GM21619 (cell line): Measurements from ENCODE around the gene RASGEF1C.
"Not testable (repeated sequence)": the region's sequence is repeated elsewhere in the genome, so short reads cannot be mapped to it uniquely, and the experiment has no call there.

Experiments used
- ATAC-seq: cut with Tn5 transposase; IDR thresholded peaks from one replicate; pipeline ENCODE4 v1.9.1; 2021; ENCODE audit not compliant: unreplicated experiment

RASGEF1C gene

DNA sequence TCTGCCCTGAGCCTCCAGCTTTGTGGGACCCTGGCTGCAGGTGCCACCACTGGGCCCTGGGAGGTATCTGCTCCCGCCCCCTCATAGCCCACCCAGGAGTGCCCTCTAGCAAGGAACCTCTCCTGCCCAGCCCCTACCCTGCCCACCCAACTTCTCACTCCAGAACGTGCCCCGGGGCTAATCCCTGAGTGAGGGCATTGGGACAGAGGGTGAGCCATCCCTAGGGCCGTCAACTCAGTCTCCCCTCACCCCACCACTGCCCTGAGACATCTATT is 2.7 kb upstream of the RASGEF1C start:
- ATAC-seq, result no peak

DNA sequence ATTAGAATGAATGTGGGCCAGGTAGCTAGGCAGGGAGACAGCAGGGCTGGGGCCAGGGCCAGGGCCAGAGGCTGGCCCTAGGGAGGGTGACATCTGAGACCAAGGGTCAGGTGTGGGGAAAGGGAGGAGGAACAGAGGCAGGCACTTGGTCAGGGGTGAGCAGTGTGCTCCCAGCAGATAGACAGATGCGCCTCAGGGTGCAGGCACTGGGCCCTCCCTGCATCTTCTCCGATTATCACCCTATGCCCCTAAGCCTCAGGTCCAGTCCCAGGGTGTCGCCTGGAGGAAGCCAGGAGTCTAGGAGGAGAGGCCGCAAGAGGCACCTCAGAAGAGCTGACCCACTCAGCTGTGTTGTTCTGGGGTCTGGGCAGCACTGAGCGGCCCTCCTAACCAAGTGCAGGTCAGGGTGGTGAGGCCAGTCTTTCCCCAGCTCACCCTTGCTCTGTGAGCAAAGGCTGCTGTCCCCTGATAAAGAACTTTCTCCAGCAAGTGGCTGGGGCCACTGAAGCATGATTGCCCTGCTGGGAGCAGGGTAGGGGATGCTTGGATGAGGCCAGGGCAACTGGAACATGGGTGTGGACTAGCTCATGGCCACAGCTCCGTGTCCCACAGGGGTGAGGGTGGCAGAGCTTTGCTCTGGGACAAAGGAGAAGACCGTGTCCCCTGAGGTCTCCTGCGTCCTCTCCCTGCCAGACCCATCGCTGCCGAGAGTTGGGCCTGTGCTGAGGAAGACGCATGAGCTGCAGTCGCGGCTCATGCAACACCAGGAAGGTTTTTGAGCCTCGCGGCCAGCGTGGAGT is 2.1 kb upstream of the RASGEF1C start:
- no peak for ATAC-seq

DNA sequence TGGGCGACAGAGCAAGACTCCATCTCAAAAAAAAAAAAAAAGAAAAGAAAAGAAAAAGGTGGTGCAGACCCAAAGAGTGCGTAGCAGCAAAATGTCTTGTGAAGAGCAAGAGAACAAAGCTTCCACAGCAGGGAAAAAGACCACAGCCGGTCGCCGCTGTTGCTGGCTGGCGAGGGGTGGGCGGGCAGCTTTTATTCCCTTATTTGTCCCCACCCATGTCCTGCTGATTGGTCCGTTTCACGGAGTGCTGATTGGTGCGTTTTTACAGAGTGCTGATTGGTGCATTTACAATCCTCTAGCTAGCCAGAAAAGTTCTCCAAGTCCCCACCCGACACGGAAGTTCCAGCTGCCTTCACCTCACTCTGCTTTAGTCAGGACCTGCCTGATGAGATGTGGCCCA is 1.1 kb upstream of the RASGEF1C start:
- not testable (repeated sequence) for ATAC-seq

DNA sequence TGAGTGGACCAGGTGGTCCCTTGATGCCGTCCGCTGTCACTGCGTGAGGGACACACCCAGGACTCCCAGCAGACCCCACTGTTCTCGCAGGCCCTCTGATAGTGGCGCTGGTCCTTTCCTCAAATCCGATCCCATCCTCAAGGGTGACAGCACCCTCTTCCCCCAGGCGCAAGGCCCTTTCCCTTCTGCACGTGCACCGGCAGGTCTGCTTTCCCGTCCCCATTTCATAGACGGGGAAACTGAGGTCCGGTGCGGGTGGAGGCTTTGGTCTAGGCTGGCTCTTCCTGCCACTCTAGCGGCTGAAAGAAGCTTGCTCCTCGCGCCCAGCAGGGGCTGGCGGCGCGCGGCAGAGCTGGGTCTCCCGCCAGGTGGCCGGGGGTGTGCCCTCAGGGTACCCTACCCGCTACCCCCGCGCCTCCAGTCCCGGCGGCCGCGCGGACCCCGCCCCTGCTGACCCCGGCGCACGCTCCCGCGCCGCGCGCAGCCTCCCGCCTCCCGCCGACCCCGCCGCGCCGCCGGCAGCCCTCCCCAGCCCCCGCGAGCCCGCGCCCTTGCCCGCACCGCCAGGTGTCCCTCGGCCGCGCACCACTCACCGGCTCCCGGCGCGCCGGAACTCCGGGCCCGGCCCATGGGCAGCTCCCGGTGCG is 453 bp downstream of the RASGEF1C start:
- peak; percentile 28 for ATAC-seq

DNA sequence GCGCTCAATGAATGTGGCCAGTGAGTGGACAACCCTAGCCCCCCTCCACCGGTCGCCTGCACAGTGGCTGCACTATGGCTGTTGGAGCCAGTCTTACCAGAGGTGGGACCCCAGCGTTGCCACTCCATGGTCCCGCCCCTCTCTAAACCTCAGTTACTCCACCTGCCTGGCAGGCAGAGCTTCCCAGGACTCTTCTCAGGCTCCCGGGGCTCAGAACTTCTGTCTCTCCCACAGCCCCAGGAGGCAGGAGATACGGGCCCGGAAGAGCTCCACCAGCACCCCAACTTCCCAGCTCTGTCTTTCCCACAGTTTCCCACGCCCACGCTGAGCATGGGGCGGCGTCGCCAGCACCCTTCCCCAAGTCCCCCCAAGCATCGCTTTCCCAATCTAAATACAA is 975 bp downstream of the RASGEF1C start:
- no peak for ATAC-seq

DNA sequence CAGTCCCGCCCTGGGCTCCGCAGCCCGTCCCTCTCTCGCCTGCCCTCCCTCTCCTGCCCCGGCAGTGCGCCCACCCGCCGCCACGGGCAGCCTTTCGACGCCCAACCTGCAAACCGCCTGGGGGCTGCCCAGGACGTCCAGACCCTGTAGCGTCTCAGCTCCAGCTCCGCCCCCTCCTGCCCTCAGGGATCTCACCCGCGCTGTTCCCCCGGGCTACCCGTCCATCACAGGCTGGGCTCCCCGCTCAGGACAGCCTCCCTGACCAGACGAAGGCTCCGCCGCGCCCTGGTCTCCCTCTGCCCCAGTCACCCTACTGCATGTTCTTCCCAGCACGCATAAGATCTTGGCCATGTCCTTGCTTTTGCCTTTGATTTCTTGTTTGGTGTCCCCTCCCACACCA is 1.4 kb downstream of the RASGEF1C start:
- no peak for ATAC-seq

DNA sequence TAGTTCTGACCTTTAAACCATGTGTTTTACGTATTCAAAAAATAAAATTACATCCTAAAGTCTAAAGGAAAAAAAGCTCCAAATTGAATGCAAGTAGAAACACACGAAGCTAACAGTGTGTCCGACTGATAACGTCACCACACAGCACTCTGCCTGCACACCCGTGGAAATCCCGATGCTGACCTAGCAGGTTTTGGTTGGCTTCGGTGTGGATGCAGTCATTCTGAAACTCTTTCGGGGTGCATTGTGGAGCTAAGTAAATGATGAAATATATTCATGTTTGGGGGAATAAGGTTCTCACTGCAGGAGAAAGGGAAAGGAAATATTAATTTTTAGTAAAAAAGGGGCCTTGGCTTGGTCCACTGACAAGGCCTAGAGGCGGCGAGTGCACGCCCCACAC is 2.0 kb downstream of the RASGEF1C start:
- ATAC-seq, result no peak

DNA sequence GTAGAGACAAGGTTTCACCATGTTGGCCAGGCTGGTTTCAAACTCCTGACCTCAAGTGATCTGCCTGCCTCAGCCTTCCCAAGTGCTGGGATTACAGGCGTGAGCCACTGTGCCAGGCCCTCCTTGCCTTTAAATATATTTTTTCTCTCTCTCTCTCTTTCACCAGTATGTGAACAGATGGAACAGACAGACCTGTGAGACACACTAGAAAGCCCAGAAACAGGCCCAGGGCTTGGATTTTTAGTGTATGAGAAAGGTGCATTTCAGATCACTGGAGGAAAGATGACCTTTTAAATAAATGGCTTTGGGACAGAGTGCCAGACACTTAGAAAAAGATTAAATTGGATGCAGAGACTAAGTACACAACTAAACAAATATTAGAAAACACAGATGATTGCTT is 3.1 kb downstream of the RASGEF1C start:
- no peak for ATAC-seq

DNA sequence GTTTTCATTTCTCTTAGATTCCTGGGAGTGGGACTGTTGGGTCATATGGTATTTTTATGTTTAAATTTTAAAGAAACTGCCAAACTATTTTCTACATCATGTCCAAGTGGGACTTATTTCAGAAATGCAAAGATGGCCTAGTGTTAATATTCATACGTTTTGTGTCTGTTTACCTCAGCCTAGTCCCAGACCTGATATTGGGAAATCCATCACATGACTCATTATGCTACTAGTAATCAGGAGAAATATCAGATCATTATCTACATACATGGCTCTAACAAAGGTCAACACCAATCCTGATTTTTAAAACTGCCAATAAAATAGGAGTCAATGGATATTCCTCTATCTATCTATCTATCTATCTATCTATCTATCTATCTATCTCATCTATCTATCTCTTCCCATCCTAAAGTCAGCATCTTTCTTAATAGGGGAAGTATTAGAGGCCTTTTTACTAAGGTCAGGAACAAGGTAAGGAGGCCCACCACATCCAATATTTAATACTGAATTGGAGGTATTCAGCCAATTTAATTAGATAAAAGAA is 4.7 kb downstream of the RASGEF1C start:
- no peak for ATAC-seq

DNA sequence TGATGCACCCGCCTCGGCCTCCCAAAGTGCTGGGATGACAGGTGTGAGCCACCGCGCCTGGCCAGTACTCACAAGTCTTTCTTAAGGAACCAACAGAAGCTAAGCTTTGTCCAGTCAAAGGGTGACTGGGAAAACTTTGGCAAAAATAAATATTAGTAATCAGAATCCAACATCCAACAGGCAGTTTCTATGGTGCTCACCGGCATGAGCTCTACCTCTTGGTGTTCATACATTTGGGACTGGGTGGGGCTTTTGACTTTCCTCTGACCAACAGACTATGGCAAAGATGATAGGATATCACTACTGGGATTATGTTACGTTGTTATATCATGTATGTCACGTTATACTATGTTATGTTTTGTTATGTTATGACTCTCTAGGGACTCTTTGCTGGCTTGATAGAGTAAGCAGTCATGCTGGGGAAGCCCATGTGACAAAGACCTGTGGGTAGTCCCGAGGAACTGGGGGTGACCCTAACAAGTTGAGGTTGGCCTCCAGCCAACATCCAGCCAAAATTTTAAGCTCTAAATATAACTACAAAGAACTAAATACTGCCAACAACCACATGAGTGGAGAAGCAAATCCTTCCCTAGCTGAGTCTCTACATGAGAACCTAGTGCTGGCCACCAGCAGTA is 6.0 kb downstream of the RASGEF1C start:
- no peak for ATAC-seq

DNA sequence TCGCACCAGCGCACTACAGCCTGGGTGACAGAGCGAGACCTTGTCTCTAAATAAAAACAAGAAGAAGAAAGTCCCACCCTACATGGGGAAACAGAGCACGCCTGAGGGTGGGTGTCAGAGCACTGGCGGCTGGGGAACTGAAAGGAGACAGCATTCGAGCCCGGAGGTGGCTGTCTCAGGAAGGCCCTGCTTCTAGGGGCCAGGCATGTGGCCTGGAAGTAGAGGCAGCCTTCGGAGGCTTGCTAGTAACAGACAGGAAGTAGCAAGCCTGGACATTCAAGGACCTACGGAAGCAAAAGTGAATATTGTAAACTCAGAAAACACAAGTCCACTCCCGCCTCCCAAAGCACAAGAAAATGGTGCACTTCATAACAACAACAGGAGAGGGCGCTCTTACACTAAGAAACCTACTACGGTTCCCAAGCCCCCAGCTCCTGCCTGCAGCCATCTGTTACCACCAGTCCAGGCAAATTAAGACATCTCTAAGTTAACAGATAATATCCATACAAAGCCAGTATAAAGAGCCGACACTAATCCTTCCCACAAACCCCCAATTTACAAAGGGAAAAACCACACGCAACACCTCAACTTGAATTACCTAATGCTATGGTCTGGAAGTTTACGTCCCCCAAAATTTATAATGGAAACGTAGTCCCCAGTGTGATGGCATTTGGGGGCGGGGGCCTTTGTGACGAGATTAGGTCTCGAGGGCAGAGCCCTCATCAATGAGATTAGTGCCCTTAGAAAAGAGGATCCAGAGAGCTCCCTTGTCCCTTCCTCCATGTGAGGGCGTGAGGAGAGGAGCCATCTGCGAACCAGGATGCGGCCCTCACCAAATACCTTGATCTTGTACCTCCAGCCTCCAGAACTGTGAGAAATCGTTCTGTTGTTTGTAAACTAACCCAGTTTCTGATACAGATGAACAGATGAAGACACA is 7.7 kb downstream of the RASGEF1C start:
- no peak for ATAC-seq

DNA sequence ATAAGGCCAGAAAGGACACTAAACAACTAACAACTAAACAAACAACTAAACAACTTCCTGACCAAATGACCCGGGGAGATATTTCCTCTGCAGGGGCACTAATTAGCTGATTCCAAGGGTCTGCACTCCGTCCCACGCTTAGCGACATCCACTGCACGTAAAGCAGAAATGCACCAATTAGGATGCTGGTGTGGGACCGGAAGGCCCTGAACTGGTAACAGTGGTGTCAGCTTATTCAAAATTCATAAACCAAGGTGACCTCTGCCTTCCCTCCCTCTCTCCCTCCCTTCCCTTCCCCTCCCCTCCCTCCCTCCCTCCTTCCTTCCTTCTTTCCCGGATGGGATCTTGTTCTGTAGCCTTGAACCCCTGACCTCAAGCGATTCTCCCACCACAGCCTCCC is 9.6 kb downstream of the RASGEF1C start:
- ATAC-seq, result no peak

DNA sequence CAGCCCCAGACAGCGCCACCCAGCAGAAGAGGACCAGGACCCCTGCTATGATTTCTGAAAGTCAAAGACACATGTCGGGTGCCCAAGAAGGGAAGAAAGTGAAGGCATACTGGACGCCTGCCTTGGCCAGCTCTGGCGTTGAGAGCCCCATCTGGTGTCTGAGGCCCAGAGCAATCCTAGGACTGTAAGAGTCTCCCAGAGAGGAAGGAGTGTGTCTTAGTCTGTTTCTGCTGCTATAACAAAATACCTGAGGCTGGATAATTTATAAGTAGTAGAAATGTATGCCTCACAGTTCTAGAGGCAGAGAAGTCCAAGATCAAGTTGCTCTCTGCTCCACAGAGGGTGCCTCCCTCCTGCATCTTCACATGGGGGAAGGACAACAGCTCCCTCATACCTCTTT is 10.8 kb downstream of the RASGEF1C start:
- no peak for ATAC-seq

DNA sequence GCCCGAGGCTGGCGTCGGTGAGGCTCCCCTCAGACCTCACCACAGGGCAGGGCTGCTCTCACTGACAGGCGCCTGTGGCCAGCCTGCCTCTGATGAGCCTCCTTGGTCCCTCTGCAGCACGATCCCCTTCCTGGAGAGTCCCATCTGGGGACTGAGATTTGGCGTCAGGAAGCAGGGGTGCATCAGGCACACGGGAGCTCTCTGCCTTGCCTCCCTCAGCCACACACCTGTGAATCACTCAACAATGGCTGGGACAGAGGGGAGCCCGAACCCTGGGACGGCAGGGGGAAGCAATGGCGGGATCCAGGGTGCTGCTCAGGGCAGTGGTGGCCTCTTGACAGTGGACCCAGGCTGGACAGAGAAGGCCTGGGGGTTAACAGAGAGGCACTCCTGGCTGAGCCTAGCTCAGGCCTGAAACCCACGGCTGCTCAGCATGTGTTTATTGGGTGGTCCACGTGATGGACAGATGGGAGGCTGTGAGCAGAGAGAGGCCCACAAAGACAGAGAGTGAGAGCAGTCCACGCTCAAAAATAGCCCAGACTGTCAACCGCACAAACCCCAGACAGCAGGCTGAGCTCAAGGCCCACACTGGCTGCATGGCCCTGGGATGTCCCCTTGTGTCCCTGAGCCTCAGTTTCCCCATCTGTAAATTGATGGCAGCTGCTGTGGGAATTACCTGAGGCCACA is 11.9 kb downstream of the RASGEF1C start:
- no peak for ATAC-seq

DNA sequence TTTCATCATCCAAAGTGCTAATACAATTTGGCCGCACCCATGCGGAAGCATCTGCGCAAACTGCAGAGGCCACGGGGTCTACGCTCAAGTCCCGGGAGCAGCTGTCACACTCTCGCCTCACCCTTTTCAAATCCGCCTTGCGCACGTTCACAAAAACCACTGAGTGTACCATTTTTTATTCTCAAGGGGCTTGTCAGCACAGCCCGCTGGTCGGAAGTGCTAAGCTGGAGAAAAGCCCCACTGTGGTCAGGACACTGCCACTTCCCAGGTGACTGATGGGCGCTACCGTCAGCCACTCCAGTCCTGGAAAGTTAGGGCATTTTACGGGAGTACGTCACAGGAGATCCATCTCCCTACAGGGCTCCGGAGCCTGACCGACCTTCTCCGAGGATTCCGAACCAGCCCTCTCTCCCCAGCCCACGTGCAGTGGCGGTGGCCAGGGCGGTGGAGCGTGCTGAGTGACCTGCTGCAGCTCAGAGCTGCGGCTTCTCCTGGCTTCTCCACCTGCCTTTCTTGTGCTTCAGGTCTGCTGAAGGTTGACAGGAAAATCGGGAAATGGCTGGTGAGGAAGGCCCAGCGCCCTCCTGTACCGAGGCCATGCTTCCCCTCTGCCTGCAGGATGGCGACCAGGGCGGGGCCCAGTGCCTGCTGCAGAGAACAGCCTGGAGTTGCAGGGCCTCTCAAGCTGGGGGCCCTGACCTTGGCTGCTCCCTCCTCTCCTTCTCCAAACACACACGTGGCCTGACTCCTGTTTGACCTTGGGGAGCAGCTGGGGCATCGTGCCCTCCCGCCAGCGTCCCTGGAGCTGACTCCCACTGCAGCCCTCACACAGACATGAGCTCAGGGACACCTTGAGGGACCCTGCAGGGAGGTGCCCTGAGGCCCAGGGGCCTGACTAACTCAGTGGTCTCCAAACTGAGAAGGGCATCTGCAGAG is 14.3 kb downstream of the RASGEF1C start:
- no peak for ATAC-seq

DNA sequence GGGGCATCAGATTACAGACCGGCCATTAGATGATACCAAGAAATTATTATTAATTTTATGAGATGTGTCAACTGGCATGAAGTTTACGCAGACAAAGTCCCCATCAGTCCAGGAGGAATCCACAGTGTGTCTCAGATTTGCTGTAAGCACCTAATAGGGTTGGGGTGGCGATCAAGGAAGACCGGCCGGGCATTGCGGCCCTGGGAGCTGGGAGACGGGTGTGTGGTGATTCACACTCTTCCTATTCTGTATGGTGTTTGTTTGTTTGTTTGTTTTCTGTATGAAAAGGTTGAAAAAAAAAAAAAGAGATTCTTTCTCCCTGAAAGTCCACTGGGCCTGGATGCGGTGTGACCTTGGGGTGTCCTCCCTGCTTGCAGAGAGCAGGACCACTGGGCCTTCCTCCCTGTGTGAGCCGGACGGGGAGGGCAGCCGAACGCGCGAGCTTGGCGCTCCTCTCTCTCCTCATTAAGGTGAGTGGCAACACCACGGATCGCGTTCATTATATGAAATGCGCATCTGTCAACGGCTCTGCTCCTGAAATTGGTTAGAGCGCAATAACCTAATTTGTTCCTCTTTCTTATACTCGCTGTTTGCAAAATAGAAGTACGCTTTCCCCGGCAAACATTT is 15.1 kb downstream of the RASGEF1C start:
- ATAC-seq, result no peak

DNA sequence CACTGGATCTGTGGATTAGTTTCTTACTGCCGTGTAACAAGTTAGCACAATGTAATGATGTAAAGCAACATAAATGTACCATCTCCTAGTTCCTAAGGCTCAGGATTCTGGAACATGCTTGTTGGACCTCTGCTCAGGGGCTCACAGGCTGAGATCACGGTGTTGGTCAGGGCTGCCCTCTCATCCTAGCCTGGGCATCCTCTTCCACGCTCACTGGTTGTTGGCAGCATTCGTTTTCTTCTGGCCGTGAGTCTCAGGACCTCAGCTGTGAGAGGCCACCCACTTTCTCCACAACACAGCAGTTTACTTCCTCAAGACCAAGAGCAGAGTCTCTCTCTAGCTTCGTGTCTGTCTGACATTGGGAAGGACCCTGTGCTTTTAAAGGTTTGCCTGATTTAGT is 17.3 kb downstream of the RASGEF1C start:
- no peak for ATAC-seq

DNA sequence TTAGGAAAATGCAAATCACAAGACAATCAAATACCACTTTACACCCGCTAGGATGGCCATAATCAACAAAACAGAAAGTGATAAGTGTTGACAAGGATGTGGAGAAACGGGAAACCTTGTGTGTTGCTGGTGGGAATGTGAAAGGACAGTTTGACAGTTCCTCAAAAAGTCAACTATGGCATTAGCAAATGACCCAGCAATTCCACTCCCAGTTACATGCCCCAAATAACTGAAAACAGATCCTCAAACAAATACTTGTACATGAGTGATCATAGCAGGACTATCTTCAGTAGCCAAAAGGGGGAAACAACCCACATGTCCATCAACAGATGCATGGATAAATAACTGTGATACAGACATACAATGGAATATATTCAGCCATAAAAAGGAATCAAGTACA is 21.2 kb downstream of the RASGEF1C start:
- no peak for ATAC-seq

DNA sequence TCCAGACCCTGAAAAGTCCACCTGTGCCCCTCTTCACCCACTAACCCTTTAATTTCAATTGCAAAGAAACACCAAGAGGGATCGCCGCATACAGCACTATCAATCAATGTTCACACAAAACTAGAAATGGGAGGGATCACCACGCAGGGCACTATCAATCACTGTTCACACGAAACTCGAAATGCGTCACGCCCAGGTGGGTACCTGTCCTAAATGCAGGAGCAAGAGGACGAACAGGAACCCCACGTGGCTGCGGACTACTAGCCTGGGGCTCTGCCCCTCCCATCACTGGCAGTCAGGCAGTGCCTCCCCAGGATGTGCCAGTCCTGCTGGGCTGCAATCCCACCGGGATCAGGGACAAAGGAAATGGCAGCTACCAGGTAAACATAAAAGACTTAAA is 28.2 kb downstream of the RASGEF1C start:
- ATAC-seq, result no peak
